ENCODE results near the gene EFR3B.

DNA sequence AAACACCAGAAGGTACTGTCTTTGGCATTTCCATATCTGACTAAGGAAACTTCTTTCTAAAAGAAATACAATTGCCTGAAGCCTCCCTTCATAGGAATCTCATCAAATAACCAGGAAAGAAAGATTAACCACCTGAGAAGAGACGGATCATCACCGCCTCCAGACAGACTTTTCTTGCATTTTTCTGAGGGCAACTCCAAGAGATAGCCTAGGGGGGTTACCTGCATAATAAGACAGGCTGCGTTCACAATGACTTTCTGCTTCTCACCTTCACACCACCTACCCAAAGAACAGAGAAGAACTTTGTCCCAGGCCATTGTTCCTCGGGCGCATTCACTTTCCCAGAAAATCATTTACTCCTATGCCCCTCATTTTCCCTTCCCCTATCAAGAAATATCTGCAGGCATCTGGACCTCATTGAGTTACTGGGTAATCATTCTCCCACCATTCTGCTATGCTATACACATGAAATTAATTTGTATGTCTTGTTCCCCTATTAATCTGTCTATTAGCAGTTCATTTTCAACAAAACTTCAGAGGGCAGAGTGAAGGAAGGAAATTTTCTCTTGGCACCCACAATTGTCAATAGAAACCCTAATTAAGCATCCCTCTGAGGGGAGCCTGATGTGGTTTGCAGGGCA, 134.8 kb downstream of the EFR3B start:
- TF ChIP-seq POLR2A (IDR thresholded peaks at IDR 0.05; ENCODE audit: extremely low read depth, insufficient read length) = no peak
- TF ChIP-seq, protein P1, sequence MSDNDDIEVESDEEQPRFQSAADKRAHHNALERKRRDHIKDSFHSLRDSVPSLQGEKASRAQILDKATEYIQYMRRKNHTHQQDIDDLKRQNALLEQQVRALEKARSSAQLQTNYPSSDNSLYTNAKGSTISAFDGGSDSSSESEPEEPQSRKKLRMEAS (IDR thresholded peaks at IDR 0.05; ENCODE audit: low read depth, low read length) = no peak
- TF ChIP-seq, protein P2, sequence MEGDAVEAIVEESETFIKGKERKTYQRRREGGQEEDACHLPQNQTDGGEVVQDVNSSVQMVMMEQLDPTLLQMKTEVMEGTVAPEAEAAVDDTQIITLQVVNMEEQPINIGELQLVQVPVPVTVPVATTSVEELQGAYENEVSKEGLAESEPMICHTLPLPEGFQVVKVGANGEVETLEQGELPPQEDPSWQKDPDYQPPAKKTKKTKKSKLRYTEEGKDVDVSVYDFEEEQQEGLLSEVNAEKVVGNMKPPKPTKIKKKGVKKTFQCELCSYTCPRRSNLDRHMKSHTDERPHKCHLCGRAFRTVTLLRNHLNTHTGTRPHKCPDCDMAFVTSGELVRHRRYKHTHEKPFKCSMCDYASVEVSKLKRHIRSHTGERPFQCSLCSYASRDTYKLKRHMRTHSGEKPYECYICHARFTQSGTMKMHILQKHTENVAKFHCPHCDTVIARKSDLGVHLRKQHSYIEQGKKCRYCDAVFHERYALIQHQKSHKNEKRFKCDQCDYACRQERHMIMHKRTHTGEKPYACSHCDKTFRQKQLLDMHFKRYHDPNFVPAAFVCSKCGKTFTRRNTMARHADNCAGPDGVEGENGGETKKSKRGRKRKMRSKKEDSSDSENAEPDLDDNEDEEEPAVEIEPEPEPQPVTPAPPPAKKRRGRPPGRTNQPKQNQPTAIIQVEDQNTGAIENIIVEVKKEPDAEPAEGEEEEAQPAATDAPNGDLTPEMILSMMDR (IDR thresholded peaks at IDR 0.05; ENCODE audit: low read depth, low read length) = no peak

All from NB4 (cell line).